Stimulated activated CD8-positive, alpha-beta memory T cell treated with anti-CD3 and anti-CD28 coated beads, Interleukin-12 subunit alpha, Interleukin-12 subunit beta, amount 100 ng/mL, for 24 hours (primary cell): ENCODE results near the gene THPO.
"Not testable (repeated sequence)": the region's sequence is repeated elsewhere in the genome, so short reads cannot be mapped to it uniquely, and the experiment has no call there.

Experiments used
- DNase-seq: peaks from one replicate; pipeline ENCODE4 v3.0.0-alpha.2; 2020; ENCODE audit errors: extremely low read depth

Gene THPO

DNA sequence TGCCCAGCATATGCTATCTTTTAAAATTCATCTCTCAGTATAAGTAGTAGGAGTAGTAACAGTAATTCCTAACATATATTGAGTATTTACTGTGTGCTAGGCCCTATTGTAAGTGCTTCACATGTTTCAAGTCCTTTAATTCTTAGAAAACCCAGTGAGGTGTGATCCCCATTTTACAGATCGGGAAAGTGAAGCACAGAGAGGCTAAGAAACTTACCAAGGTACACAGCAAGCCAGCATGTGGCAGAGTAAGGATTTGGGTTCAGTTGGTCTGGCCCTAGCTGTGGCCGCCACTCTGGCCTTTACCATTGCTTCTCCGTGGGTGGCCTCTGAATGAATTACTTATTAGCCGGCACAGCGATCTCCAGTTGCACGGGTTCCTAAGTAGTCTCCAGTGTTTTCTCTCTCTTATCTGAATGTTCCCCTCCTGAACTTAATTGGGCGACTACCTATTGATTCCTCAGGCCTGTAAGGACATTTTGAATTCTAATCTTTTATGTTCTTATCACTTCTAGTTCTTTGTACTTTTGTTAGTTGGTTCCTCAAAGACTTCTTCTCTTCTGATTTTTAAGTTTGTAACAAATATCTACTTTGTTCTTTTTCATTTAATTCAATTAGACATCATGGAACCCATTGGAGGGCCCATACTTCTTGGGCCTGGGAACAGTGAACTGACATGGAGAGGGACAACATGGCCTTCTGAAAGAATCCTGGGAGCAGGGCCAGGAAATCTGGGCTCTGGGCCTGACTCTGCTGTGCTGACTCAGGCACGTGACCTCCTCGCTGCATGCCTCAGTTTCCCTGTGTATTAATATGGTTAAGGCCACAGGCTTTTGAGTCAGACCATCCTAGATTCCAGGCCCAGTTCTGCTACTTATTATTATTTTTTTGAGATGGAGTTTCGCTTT, 28.2 kb downstream of the THPO start:
- no peak for DNase-seq

- no peak for DNase-seq
These were observed 30.0 kb downstream of the THPO start for GRCh38 chr3:184348057-184348382.

DNA sequence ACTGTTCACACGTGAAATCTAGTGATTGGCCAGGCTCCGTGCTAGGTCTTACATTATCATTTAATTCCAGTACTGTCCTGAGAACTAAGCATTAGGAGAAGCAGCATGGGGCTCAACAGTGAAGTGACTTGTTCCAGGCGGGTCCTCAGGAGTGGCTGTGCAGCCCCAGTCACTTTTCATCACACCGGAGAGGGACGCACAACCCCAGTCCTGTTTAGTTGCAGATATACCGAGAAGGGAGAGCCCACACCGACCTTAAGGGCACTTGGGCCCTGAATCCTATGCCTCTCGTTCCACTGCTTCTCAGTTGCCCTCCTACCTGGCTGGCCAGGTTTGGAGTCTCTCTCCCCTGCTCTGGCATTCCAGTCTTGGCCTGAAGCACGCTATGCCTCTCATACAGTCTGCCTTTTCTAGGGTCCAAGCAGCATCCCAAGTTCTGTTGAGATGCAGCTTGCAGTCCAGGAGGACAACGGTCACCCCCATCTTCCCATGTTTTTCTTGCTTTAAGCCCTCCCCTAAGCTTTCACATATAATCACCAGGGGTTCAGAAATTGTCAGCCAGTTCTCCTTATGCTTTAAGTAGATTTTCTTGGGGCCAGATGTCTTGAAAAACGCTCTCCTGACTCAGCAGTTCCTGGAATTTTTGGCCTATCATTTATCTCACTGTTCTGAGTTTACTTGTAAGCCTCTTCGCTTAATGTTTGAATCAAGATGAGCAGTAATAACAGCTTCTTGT, 30.5 kb downstream of the THPO start:
- no peak for DNase-seq

- no peak for DNase-seq
These were observed 31.4 kb downstream of the THPO start for GRCh38 chr3:184346480-184347190.

- no peak for DNase-seq
These were observed 32.5 kb downstream of the THPO start for GRCh38 chr3:184345317-184346144.

- no peak for DNase-seq
These were observed 33.3 kb downstream of the THPO start for GRCh38 chr3:184344579-184345316.

GRCh38 chr3:184343200-184343876, 34.7 kb downstream of the THPO start:
- no peak for DNase-seq

GRCh38 chr3:184341925-184342324, 36.1 kb downstream of the THPO start:
- no peak for DNase-seq

GRCh38 chr3:184339451-184340135, 38.4 kb downstream of the THPO start:
- DNase-seq = not testable (repeated sequence)

- DNase-seq = no peak
These were observed 39.0 kb downstream of the THPO start for GRCh38 chr3:184339001-184339400.

DNA sequence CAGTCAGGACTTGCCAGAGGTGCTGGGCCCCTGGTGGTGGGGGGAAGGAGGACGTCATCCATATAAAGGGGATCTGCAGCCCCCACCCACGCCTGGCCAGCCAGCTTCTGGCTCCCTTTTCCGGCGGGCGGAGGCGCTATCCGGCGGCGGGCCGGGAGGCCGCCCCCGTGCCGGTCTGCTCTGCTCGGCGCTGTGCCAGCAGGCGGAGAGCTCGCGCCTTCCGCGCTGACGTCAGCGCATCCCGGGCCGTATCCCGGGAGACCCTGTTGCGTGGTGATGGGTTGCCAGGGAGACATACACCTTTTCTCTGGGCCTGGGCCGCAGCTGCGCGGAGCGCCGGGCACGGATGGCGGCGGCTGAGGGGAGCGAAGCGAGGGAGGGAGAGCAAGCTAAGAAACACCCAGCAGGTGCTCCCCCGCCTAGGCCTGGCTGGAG, 39.5 kb downstream of the THPO start:
- no peak for DNase-seq

- DNase-seq = no peak
These were observed 40.0 kb downstream of the THPO start for GRCh38 chr3:184337981-184338380.

GRCh38 chr3:184337399-184337714, 40.6 kb downstream of the THPO start, which contains the start of gene FAM131A:
Gene FAM131A, plus strand, starts transcription at chr3:184337600. Its CDS starts 31 bp downstream, at chr3:184337631.
- no peak for DNase-seq

DNA sequence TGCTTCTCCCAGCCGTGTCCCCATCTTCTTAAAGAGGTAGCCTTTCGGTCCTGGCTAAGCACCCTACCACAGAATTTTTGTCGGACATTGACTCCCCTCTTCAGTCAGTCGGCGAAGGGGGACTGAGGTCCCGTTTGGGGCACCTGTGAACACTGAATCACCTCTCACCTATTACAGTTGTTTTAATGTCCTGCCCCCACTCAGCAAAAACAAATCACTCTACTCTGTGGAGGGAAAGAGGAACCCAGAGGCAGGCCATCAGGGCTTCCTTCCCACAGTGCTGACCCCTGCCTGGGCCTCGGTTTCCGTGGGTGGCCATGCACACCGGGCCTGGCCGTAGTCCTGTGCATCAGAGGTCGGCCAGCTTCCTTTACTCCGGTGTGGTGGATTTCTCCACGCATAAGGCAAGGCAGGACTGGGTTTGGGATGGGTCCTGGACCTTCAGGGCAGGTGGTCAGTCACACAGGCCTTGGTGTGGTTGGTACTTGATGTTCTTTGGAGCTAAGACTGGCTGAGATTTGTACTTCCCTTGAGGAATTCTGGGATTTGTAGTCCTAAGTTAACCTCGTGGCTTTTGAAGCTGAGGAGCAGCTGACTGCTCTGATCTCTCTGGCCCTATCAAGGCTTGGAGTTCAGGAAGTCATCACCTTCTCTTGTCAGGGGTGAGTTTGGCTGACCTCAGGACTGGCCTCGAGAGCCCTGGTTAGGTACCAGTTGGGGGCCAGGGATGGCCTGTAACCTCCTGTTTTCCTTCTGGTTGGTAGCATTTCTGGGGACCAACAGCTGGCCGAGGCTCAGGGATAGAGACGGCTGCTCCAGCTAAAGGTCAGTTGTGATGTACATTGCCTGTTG, 41.2 kb downstream of the THPO start:
- DNase-seq = no peak

GRCh38 chr3:184335661-184336546, 42.1 kb downstream of the THPO start:
- DNase-seq = peak; percentile 51

- no peak for DNase-seq
These were observed 42.7 kb downstream of the THPO start for GRCh38 chr3:184335291-184335660.

- DNase-seq = no peak
These were observed 43.4 kb downstream of the THPO start for GRCh38 chr3:184334470-184335158.
